ENCODE data around the gene IMPDH1.
"Not testable (repeated sequence)": the region's sequence is repeated elsewhere in the genome, so short reads cannot be mapped to it uniquely, and the experiment has no call there.

The IMPDH1 gene

DNA sequence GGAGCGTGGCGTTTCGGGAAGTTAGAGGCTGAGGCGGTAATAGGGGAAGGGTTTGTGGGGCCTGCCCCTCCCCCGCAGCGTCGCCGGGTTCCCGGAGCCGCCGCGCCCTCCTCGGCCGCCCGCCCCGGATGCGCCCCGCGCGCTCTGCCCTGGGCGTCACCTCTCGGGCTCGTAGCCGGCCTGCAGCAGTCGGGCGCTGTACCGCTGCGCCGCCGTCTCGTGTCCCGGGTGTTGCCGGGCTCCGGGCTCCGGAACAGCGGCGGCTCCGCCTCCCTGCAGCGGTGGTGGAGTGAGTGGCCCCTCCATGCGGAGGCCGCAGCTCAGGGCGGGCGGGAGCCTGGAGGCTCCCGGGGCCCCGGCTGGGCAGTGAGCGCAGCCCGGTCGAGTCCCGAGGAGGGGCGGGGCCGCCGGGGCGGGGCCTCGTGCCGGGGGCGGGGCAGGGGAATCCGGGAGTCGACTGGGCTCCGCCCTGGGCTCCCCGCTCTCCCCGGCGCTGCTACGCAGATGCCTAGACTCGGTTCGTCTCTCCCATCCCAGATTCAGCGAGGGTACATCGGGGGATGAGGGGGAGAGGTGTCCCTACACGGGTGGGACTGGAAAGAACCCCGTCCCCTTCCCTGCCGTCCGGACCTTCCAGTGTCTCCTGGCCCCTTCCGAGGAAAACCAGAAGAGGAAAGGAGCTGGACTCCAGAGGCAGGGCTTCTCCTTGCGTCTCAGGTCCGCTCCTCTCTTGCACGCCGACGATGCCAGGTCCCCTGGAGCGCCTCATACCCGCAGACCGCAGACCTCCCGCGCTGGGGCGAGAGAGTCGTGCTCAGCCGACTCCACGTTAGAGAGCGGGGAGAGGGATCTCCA lies at the start of gene IMPDH1:
IMPDH1 (minus strand) TSS at position 387 of the 855 bp plus-strand sequence; CDS start at position 306, 81 bp downstream.
- peak; percentile 88 for DNase-seq

DNA sequence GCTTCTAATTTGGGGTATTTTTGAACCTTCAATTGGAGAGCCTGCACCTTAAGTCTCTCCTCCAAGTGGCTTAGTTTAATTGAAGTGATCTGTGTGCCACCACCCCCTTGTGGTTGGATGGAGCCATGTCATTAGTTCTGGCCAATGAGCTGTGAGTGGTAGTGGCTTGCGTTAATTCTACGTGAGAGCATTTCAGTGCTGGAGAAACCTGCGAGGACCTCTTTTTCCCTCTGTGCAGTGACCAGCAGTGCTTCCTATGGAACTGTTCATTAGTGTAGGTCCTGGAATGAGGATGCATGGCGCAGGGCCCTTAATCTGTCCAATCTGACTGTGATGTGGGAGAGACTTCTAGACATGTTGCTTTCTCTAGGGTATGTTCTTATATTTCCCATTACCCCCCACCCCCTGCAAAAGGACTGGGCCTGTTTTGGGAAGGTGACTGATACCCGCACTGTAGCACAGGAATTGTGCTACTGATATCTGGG lies 49.7 kb upstream of the IMPDH1 start:
- peak; percentile 85 for DNase-seq

DNA sequence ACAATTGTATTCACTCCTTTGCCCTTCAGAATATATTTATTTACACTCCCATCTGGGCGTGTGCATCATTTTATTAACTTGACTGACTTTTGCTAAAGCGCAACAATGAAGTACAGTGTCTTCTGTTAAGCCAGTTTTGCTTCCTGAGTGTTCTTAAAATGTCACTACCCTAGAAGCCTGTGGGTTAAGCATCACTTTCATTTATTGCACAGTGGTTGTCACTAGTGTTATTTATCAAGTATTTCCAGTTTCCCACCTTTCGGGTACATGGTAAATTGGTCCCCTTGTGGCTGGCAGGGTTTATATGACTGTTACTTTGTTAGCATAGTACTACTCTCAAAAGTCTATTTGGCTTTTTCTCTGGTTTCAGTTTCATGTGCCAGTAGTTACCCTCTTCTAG lies 49.2 kb upstream of the IMPDH1 start:
- DNase-seq, result no peak

DNA sequence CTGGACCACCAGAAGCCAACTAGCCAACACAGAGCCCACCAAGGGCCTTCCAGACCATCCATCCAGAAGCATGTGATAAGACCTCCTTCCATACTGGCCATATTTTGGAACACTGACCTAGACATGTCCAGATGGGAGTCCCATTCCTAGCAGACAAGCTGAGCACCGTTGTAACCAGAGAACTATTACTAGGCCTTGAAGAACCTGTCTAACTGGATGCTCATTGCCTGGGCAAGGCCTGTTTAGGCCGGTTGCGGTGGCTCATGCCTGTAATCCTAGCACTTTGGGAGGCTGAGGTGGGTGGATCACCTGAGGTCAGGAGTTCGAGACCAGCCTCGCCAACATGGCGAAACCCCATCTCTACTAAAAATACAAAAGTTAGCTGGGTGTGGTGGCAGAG lies 47.6 kb upstream of the IMPDH1 start:
- not testable (repeated sequence) for DNase-seq

DNA sequence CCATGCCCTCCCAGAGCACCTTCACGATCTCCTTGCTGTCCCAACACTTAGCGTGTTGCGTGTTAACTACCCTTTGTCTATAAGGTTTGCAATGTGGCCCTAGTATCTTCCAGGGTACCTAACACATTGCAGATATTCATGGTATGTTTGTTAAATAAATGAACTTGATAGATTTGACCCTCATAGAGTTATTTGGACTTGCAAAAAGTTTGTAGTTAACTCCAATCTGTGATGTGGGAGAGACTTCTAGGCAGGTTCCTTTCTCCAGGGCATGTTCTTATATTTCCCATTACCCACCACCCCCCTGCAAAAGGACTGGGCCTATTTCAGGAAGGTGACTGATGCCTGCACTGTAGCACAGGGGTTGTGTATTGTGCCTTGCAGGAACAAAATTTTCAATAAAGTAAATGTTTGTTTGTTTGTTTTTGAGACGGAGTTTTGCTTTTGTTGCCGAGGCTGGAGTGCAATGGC lies 46.5 kb upstream of the IMPDH1 start:
- no peak for DNase-seq

DNA sequence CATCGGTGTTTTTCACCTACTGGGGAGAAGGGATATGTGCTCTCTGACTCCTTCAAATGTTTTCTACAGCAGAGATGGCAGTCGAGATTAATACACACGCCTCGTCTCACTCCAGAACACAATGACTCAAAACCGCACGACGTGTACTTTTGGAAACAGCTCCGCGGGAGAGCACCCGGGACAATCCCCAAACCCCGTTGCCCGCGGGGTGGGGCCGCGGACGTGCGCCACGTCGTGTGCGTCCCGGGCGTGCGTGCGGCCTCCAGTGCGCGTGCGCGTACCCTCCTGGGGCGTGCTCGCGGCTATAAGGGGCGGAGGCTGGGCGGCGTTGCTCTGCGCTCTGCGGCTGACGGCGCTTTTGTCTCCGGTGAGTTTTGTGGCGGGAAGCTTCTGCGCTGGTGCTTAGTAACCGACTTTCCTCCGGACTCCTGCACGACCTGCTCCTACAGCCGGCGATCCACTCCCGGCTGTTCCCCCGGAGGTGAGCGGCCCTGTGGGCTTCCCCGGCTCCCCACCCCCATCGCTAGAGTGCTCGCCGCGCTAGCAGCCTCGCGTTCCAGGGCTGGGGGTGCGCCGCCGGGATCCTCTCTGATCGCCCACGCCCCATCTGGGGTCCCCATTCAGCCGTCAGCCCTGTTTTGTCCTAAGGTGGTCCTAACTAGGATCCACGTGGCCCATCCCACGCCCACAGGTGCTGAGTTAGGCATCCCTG lies 45.9 kb upstream of the IMPDH1 start, which contains the start of gene HILPDA:
HILPDA (plus strand) TSS at position 336 of the 712 bp plus-strand sequence. CDS start 1,391 bp downstream, outside the sequence.
- peak; percentile 95 for DNase-seq

DNA sequence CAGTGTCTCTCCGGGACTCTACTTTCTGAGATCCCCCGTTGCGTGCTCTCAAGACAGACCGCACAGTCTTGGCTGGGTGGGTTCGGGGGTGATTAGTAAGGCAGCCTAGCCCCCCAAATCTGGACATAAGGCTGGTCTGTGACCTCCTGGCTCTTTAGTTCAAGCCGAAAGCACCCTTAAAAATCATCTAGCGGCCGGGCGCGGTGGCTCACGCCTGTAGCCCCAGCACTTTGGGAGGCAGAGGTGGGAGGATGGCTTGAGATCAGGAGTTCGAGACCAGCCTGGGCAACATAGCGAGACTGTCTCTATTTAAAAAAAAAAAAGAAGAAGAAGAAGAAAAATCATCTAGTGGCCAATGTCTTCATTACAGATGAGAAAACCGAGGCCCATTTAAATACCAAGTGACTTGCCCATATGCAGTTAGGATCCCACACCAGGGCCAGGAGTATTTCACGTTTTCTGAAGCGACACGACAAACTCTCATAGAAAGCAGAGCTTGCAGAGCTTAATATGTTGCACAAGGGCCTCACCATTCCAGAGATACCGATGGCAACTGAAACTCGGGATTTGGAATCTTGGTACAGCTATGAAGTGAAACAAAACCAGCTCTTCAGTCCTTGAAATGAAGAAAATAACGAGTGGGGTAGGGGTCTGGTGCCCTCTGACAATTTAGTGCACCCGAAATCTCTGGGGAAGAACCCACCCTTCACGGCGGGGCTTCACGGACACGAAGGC lies 45.2 kb upstream of the IMPDH1 start:
- no peak for DNase-seq

DNA sequence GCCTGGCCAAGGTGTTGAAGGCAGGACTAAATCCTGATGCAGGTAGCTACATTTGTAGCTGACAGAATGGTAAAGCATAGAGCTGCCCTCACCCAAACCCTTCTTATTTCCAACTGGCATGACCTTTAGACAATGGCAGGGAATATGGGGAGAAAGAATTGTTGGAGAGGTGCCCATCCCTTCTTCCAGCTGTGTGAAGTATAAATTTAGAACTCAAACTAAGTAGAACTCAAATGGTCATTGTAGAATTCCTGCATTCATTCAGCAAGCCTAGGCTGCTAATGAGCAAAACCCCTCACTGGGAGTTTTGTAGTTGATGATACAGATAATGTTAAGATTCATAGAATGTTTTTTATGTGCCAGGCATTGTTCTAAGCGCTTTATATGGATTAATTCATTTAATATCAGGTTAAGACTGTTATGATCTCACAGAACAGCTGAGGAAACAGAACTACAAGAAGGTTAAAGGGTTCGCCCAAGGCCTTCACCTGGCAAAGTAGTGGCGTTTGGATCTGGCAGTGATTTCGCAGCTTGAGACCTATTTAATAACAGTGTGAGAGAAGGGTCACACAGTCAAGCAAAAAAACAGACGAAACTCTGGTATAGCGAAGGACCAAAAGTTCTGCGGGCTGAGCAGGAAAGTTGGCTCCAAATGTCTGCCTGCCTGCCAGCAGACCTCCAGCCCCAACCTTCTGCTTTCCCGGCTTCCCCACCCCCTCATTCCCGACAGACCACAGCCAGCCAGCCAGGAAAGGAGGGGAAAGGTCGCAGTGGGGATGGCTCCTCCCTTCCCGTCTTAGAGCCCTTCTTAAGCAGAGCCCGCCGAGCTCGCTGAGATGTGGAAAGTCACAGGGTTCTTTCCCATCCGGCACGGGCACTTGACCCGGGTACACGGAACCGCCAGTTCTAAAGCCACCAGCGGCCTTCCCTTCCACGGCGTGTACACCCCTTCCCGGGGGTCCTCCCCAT lies 44.3 kb upstream of the IMPDH1 start:
- DNase-seq, result no peak

DNA sequence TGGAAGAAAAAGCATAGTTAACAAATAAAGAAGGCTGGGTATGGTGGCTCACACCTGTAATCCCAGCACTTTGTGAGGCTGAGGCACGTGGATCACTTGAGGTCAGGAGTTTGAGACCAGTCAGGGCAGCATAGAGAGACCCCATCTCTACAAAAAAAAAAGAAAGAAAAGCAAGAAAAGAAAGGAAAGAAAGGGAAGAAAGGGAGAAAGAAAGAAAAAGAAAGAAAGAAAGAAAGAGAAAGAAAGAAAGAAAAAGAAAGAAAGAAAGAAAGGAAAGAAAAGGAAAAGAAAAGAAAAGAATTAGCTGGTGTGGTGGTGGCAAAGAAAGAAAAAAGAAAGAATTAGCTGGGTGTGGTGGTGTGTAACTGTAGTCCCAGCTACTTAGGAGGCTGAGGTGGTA lies 42.8 kb upstream of the IMPDH1 start:
- no peak for DNase-seq

DNA sequence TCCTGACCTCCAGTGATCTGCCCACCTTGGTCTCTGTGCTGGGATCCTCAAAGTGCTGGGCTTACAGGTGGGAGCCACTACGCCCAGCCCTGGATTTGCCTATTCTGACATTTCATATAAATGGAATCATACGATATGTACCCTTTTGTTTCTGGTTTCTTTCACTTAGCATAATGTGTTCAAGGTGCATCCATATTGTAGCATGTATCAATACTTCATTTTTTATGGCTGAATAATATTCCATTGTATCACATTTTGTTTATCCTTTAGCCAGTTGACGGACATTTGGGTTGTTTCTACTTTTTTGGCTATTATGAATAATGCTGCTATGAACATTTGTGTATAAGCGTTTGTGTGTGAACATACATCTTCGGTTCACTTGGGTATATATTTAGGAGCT lies 41.1 kb upstream of the IMPDH1 start:
- DNase-seq, result no peak

DNA sequence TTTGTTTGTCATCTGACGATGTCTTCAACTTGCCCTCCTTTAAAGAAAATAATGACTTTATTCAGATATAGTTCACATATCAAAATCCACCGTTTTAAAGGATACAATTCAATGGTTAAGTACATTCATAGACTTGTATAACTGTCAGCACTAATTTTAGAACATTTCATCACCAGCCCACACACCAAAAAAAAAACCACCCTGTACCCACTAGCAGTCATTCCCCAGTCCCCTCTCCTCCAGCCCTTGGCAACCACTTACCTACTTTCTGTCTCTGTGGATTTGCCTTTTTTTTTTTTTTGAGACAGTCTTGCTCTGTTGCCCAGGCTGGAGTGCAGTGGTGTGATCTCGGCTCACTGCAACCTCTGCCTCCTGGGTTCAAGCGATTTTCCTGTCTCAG lies 40.6 kb upstream of the IMPDH1 start:
- DNase-seq, result no peak

DNA sequence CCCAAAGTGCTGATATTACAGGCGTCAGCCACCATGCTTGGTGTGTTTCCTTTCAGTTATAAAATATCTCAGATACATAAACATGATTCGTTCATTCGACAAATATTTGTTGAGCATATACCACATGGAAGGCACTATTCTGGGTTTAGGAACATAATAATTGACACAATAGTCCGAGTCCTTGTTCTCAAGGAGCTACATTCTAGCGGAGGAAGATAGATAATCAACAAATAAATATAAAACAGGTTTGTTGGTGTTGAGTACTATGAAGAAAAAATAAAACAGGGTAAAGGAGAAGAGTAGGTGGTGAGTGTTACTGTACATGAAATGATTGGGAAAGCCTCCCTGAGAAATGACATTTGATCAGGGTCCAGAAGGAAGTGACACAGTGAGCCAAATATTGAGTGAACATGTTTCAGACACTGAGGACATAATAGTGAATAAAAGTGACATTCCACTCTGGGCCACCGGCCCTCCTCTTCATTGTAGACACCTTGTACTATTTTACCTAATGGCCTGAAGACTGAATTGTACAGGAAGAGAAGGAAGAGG lies 39.0 kb upstream of the IMPDH1 start:
- no peak for DNase-seq

DNA sequence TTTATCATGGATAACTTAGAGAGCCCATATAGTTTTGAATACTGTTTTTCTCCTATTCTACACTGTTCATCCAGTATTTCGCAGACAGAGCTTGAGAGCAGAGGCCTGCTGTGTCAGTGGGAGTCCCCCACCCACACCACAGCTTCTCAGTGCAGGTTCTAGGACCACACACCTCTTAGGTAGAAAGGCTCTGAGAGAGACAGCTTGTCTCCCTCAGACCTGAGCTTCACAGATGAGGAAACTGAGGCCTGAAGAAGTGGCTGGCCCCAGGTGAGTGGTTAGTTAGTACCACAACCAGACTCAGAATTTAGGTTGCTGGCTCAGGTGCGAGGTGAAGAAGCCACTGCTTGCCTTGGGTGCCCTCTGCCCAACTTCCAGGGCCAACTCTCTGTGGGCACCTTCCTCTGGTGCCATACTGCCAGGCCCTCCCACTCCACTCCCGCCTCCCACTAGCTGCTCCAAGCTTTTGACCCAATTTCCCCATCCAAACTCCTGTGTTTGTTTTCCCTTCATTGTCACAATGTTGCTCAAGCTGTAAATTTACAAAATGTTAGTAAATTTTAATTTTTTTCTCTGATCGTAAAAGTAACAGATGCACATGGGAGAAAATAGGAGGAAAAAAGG lies 38.3 kb upstream of the IMPDH1 start:
- DNase-seq, result no peak

DNA sequence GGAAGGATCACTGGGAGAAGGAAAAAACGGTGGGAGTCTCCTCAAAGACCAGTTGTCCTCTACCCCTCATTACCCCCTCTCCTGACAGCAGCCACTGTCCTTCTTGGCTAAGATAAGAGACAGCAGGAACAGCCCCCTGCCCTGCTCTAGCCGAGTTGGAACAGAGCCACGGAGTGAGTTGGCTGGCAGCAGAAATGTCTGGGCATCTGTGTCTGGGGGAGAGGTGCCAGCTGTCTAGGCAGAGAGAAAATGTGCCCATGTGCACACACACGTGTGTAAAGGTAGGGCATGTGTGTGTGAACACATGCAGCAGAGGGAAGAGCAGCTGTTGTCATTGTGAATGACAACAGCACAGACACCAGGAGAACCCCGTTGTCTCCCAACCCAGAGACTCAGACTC lies 36.5 kb upstream of the IMPDH1 start:
- DNase-seq, result no peak

DNA sequence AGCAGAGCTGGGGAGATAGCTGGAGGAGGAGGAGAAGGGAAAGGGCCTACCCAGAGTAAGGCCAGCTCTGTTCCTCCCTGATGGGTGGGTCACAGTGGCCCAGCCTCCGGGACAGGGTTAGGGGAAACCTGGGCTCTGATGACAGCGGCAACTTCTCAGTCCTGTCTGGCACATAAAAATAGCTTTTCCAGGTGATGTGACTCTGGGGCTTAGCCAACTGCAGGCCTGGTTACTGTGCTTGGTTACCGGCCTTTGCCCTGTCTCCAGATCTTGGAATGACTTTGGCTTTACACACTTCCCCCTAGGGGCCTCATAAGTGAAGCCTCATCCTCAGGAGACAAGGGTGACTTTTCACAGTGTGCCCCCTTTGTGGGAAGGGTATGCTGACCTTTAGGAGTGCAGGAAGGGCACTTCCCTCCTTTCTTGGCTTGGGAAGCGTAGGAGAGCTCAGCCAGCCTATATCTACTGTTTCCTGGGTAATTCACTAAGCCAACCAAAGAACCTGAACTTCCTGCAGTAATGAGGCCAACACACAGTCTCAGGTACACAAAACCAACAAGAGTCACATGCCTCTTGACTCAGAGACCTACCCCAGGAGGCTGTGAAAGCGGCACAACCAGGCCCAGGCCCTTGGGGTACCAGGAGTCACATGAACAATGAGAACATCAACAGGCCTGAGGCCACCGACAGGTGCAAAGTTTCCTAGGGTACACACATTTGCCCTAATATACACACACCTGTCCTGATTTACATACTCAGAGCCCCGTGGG lies 34.2 kb upstream of the IMPDH1 start:
- no peak for DNase-seq

DNA sequence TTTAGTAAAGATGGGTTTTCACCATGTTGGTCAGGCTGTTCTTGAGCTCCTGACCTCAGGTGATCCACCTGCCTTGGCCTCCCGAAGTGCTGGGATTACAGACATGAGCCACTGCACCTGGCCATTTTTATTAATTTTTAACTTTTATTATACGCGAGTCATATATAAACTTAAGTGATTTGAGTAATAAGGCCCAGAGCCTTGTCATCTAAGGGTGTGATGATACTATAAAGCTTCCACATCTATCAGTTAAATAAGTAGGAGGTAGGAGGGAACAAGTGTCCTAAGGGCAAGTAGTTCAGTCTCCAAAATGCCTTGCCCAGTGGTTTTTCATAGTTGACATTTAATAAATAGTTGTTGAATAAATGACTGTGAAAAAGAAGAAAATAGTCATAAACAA lies 32.6 kb upstream of the IMPDH1 start:
- no peak for DNase-seq

DNA sequence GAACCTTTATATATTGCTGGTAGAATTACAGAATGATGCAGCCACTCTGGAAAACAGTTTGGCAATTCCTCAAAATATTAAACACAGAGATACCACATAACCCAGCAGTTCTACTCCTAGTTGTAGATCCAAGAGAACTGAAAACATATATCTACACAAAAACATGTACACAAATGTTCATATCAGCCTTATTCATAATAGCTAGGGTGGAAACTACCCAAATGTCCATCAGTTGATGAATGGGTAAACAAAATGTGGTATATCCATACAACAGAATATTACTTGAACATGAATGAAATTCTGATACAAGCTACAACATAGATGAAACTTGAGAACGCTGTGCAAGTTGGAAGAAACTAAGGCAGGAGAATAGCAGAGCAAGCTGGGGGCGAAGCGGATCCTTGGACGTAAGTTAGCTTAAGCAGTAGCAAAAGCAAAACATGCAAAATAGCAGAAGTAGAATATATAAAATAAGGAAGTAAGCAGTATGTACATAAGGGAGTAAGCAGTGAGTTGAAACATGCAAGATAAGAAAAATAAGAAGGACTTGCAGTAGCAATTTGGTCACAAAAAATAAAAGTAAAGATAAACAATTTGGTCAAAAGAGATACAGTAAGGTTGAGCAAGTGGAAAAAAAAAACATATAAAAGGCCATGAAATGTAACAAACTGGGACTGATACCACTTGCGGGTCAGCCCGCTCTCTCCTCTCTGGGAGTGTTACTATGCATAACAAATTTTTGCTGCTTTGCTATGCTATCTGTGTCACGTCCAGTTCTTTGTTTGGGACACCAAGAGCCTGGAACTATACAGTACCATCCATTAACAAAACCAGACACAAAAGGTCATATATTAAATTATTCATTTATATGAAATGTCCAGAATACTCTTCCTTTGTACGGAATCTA lies 27.9 kb upstream of the IMPDH1 start:
- DNase-seq, result no peak

DNA sequence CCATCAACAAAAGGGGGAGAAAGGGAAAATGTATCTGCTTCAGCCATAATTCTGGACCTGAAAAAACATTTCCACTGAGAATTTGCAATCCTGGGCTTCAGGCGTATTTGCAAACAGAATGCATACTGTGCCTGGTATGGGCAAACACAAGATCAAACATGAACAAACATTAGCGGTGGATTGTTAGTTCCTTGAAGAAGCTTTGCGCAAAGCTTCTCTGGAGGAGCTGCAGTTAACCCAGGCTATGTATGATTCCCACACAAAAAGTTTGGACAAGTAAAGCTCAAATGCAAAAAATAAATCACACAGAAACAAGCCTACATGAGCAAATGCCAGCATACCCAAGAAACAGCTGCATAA lies 25.5 kb upstream of the IMPDH1 start:
- no peak for DNase-seq
